Peyer's patch (tissue), 4 donors: ENCODE data around the gene KIF1A. TPM values are rescaled to one million over a fixed set of nuclear protein-coding genes. Genes with fewer than 3 reads are reported as not detected.

Experiments used
- DNase-seq, 3 donors: peaks; one replicate each; pipeline ENCODE4 v3.0.0-alpha.2; 2017 to 2019
- H3K27ac ChIP-seq, 4 donors: fragments of 200-600 bp; sonication (generic); one replicate each; pipeline ENCODE4 v1.5.1; 2016 to 2019
- H3K27me3 ChIP-seq, 2 donors: fragments of 200-600 bp; sonication (generic); one replicate each; pipeline ENCODE4 v1.5.1; 2019
- H3K36me3 ChIP-seq, 3 donors: fragments of 200-600 bp; sonication (generic); one replicate each; pipeline ENCODE4 v1.5.1; 2016 to 2019
- H3K4me1 ChIP-seq, 4 donors: fragments of 200-600 bp; sonication (generic); one replicate each; pipeline ENCODE4 v1.5.1; 2016 to 2019
- H3K4me3 ChIP-seq, 4 donors: fragments of 200-600 bp; sonication (generic); 1 replicate in 3 of 4; 2 replicates in 1 of 4; pipeline ENCODE4 v1.5.1; 2016 to 2019; ENCODE audit warnings: mild to moderate bottlenecking in 1 of 4
- H3K9me3 ChIP-seq, 4 donors: fragments of 200-600 bp; sonication (generic); one replicate each; pipeline ENCODE4 v1.5.1; 2016 to 2019; ENCODE audit warnings: mild to moderate bottlenecking in 1 of 4
- CTCF ChIP-seq, 6 experiments: fragments of 450-650 bp in 4 of 6; fragments of 200-600 bp in 2 of 6; sonication (generic) in 1 of 6; IDR thresholded peaks; one replicate each; pipeline ENCODE4 v1.5.1; 2017 to 2019; ENCODE audit warnings: antibody characterized with exemption in 6 of 6, mild to moderate bottlenecking in 3 of 6, moderate library complexity in 1 of 6
- POLR2A ChIP-seq, 2 donors: fragments of 450-650 bp; IDR thresholded peaks; one replicate each; pipeline ENCODE4 v1.5.1; 2017; ENCODE audit warnings: antibody characterized with exemption in 2 of 2, mild to moderate bottlenecking in 2 of 2, moderate library complexity in 2 of 2
- total RNA-seq, 4 donors: library from RNA; depleted of rRNA; stranded (reverse); fragments of >200 nt; gene quantifications; one replicate each; pipeline ENCODE4 v1.1.0, GENCODE V29; 2016

KIF1A gene
- total RNA-seq, 4 donors from 2014 or later = 0.83 to 6.0 (median 2.0) TPM

DNA sequence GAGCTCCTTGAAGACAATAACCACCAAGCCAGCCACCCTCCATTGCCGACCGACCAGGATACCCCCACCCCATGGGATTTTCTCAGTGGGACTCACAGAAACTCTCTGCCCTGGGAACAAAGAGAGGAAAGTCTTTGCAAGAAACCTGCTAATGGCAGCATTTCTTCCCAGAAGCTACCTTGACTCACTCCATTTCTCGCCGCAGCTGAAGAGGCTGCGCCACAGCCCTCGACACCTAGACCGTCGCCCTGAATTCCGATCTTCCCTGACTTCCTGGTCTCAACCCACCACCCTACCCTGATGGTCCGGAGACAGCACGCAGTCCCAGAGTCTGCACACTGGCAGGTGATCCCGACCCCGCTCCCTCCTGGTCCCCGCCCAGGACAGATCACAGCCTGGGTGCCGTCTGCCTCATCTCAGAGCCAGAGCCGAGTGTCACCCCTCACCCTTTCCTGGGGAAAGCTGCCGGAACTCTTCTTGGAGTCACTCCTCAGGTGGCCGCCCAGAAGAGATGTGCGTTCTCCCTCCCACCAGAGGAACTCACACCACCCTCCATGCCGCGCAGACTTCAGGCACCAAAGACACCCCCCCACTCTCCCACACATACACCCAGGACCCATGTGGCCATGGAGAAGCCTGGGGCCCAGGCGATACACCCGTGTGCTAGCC lies 103.8 kb downstream of the KIF1A start:
- Histone ChIP-seq H3K27me3 (no peaks in the 10 kb centered on the region), H3K27ac (no peak overlapping the region), H3K9me3 (no peaks in the 10 kb centered on the region), H3K4me1 (no peaks in the 10 kb centered on the region), H3K4me3 (no peak overlapping the region), H3K36me3 (no peaks in the 10 kb centered on the region)
- DNase-seq = no peak
- TF ChIP-seq POLR2A (IDR thresholded peaks at IDR 0.05) (no peak), CTCF (IDR thresholded peaks at IDR 0.05) (no peak)

DNA sequence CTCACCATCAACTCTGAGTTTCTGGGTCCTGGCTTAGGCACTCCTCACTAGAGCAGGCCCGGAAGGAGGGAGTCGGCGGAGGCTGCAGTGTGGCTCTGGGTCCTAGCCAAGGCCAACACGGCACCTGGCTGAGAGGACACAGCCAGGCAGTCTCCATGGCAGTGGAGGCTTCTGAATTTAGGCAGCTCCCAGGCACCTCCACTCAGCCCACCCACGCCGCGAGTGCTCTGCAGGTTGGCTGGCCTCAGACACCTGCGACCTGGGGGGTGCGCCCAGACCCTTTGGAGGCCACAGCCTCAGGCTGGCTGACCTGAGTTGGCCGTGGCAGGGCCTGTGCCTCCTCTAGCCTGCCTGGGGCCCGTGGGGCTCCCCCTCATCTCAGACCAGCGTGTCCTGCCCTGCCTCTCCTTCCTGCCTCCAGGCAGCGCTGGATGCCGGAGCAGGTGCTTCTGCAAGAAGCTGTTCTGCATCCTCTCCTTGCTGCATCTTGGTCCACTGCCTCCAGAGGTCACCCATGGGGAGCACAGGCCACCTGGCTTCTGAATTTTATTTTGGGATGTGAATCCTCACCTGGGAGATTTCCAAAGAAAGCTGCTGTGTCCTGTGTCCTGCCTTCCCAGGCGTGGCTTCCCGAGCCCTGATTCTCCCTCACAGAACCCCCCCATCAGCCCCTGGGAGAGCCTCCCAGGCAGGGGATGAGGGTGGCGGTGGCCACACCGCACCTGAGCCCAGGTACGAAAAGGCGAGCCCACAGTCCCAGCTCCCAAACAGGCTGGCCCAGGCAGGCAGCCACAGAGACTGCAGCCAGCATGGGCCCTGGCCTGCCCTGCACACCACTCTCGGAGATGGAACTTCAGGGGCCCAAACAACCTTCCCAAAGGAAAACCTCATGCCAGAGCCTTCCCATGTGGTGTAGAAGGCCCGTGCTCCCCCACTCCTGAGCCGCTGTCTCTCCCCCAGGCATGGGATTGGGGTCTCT lies 105.0 kb downstream of the KIF1A start:
- no peaks in the 10 kb centered on the region for H3K27me3 ChIP-seq
- H3K9me3 ChIP-seq = no peaks in the 10 kb centered on the region
- TF ChIP-seq POLR2A (IDR thresholded peaks at IDR 0.05) (no peak), CTCF (IDR thresholded peaks at IDR 0.05) (no peak)
- no peaks in the 10 kb centered on the region for H3K4me1 ChIP-seq
- H3K36me3 ChIP-seq = no peaks in the 10 kb centered on the region
- H3K27ac ChIP-seq = no peak overlapping the region
- no peak overlapping the region for H3K4me3 ChIP-seq
- no peak for DNase-seq

GRCh38 chr2:240713928-240714746 lies 105.9 kb downstream of the KIF1A start:
- no peak for DNase-seq
- H3K9me3 ChIP-seq = no peaks in the 10 kb centered on the region
- TF ChIP-seq POLR2A (IDR thresholded peaks at IDR 0.05) (no peak), CTCF (IDR thresholded peaks at IDR 0.05) (no peak)

DNA sequence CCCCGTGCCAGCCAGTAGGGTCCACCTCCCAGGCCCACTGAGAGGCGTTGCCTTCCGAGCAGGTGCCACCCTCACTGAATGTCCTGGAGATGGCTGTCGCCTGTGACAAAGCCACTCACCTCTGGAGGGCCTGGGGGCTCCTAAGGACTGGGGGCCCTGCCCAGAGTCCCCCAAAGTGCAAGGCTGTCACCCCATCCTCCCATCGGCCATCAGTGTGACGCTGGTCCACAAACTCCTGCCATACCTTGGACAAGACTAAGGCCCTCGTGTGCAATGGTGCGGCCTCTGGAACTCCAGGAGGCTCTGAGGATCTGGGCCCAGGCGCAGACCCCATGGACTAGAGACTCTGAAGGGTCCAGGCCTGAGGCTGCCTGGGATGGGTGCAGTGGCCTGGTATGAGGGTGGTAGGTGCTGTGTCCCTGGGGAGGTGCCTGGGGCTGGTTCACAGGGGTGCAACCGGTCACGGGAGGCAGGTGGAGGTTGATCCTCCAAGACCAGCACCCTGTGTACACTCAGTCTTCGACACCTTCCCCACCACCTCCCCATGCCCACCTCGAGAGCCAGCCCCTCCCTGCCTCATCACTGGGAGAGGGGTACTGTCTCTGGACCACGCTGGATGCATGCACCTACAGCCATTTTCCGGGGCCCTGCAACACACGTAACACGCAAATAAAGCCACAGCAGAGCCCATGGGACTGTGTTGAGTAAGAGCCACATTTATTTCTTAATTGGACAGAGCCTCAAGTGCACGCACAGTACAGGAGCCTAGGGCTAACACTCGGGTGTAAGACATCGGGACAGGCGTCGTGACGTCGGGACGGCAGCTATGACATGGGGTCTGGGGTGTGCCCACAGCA lies 106.7 kb downstream of the KIF1A start:
- Histone ChIP-seq H3K4me3 (no peak overlapping the region), H3K27ac (no peak overlapping the region), H3K9me3 (no peaks in the 10 kb centered on the region), H3K36me3 (no peaks in the 10 kb centered on the region), H3K4me1 (no peaks in the 10 kb centered on the region), H3K27me3 (no peaks in the 10 kb centered on the region)
- DNase-seq = no peak
- TF ChIP-seq POLR2A (IDR thresholded peaks at IDR 0.05) = no peak
- no peak for TF ChIP-seq CTCF (IDR thresholded peaks at IDR 0.05)

More at GRCh38 chr2:240713928-240714746, 105.9 kb downstream of the KIF1A start:
- no peaks in the 10 kb centered on the region for H3K4me1 ChIP-seq
- no peaks in the 10 kb centered on the region for H3K36me3 ChIP-seq
- no peak overlapping the region for H3K27ac ChIP-seq
- H3K4me3 ChIP-seq = no peak overlapping the region
- no peaks in the 10 kb centered on the region for H3K27me3 ChIP-seq

DNA sequence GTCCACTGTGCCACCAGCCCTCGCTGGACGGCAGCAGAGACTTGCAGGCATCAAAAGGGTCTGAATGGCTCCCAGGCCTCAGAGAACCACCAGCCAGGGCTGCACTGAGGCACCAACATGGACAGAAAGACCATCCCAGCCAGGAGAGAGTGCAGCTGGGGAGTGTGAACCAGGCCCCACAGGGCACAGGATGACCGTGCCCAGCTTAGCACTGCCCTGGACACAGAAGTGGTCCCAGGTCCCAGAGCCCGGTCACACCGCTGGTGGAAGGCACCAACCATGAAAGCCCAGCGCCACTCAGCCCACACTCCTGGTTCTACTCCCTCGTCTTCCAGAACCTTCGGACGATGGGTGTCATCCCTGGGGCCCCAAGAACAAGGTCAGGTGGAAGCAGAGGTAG lies 107.9 kb downstream of the KIF1A start:
- H3K27me3 ChIP-seq = no peaks in the 10 kb centered on the region
- H3K27ac ChIP-seq = no peak overlapping the region
- no peaks in the 10 kb centered on the region for H3K36me3 ChIP-seq
- DNase-seq = no peak
- TF ChIP-seq POLR2A (IDR thresholded peaks at IDR 0.05) (no peak), CTCF (IDR thresholded peaks at IDR 0.05) (no peak)
- H3K4me3 ChIP-seq = no peak overlapping the region
- no peaks in the 10 kb centered on the region for H3K9me3 ChIP-seq
- H3K4me1 ChIP-seq = no peaks in the 10 kb centered on the region
